ENCODE measurements around the gene LCE1E. TPM values are rescaled to one million over a fixed set of nuclear protein-coding genes. Genes with fewer than 3 reads are reported as not detected.

The LCE1E gene
- total RNA-seq, 2 donors from 2014 or later = not detected

GRCh38 chr1:152756872-152757271, 29.2 kb upstream of the LCE1E start:
- ATAC-seq (ENCODE audit: insufficient number of reproducible peaks, low FRiP score, low read depth) (no peak), DNase-seq (ENCODE audit: low spot score) (no peak)
- H3K27ac ChIP-seq = no peak overlapping the region
- TF ChIP-seq, protein P1, sequence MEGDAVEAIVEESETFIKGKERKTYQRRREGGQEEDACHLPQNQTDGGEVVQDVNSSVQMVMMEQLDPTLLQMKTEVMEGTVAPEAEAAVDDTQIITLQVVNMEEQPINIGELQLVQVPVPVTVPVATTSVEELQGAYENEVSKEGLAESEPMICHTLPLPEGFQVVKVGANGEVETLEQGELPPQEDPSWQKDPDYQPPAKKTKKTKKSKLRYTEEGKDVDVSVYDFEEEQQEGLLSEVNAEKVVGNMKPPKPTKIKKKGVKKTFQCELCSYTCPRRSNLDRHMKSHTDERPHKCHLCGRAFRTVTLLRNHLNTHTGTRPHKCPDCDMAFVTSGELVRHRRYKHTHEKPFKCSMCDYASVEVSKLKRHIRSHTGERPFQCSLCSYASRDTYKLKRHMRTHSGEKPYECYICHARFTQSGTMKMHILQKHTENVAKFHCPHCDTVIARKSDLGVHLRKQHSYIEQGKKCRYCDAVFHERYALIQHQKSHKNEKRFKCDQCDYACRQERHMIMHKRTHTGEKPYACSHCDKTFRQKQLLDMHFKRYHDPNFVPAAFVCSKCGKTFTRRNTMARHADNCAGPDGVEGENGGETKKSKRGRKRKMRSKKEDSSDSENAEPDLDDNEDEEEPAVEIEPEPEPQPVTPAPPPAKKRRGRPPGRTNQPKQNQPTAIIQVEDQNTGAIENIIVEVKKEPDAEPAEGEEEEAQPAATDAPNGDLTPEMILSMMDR (IDR thresholded peaks at IDR 0.05) = no peak
- no peaks in the 10 kb centered on the region for H3K27me3 ChIP-seq (replicated peaks; ENCODE audit: insufficient read depth)
- no peaks in the 10 kb centered on the region for H3K36me3 ChIP-seq
- no peaks in the 10 kb centered on the region for H3K9me3 ChIP-seq
- H3K4me3 ChIP-seq = no peak overlapping the region
- H3K4me1 ChIP-seq (ENCODE audit: control insufficient read depth in 1 of 2, low read depth in 2 of 2) = no peaks in the 10 kb centered on the region

DNA sequence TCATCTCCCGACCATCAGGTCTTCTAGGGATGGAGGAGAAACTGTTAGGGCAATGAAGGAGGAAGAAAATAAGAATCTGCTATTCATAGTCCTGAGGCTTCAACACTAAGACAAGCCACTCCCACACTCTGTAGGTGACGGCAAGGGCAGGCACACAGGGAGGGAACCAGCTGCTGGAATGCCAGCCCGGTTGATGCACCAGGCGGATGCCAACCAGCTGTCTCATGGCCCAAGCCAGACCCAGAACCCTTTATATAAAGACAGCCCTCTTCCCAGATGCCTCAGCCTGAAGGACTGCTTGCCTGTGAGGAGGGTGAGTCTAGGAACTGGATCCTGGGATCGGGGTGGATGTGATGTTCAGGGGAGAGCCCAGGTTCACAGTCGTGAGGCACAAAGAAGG, 28.3 kb upstream of the LCE1E start, which contains the start of gene KPRP:
Gene KPRP (plus strand): TSS at position 279 of the 400 bp plus-strand sequence. CDS start 1,564 bp downstream, outside the sequence.
- H3K9me3 ChIP-seq = no peaks in the 10 kb centered on the region
- TF ChIP-seq, protein P1 (IDR thresholded peaks at IDR 0.05) = no peak
- H3K27me3 ChIP-seq (replicated peaks; ENCODE audit: insufficient read depth) = no peaks in the 10 kb centered on the region
- H3K4me1 ChIP-seq (ENCODE audit: control insufficient read depth in 1 of 2, low read depth in 2 of 2) = no peaks in the 10 kb centered on the region
- H3K4me3 ChIP-seq = no peak within 1 kb of the TSS
- ATAC-seq (ENCODE audit: insufficient number of reproducible peaks, low FRiP score, low read depth) (no peak), DNase-seq (ENCODE audit: low spot score) (no peak)
- no peaks in the 10 kb centered on the region for H3K36me3 ChIP-seq
- H3K27ac ChIP-seq = no peak within 1 kb of the TSS

DNA sequence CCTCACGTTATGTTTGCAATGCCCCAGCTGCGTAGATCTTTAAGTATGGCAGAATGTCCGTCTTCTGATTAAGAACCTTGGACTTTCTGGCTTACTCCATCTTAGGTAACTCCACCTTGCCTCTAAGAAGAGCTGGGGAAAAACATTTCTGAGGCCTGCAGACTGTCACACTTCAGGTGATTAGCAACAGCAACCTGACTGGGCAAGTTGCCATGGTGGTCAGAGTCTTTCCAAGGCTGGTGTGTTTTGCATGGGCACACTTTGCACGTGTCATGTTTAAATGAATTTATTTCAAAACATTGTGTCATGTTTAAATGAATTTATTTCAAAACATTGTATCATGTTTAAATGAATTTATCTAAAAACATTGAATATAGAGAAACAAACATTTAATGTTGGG, 27.4 kb upstream of the LCE1E start:
- Histone ChIP-seq H3K9me3 (no peaks in the 10 kb centered on the region), H3K27ac (no peak overlapping the region), H3K27me3 (replicated peaks; ENCODE audit: insufficient read depth) (no peaks in the 10 kb centered on the region), H3K4me1 (ENCODE audit: control insufficient read depth in 1 of 2, low read depth in 2 of 2) (no peaks in the 10 kb centered on the region), H3K36me3 (no peaks in the 10 kb centered on the region), H3K4me3 (no peak overlapping the region)
- TF ChIP-seq, protein P1 (IDR thresholded peaks at IDR 0.05) = no peak
- ATAC-seq (ENCODE audit: insufficient number of reproducible peaks, low FRiP score, low read depth) = no peak
- no peak for DNase-seq (ENCODE audit: low spot score)

DNA sequence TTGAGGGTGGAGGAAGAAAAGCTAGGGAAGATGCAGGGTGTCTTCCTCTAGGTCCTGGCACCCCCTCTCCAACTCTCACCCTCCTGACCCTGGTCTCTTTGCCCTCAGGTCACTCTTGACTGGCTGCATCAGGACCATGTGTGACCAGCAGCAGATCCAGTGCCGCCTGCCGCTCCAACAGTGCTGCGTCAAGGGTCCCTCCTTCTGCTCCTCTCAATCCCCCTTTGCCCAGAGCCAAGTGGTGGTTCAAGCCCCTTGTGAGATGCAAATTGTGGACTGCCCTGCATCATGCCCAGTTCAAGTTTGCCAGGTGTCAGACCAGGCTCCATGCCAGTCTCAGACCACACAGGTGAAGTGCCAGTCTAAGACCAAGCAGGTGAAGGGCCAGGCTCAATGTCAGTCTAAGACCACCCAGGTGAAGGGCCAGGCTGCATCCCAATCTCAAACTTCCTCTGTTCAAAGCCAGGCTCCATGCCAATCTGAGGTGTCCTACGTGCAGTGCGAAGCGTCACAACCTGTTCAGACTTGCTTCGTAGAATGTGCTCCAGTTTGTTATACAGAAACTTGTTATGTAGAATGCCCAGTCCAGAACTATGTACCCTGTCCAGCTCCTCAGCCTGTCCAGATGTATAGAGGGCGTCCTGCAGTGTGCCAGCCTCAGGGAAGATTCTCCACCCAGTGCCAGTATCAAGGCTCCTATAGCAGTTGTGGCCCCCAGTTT, 26.4 kb upstream of the LCE1E start:
- ATAC-seq (ENCODE audit: insufficient number of reproducible peaks, low FRiP score, low read depth) = no peak
- no peak for DNase-seq (ENCODE audit: low spot score)
- no peak overlapping the region for H3K27ac ChIP-seq
- no peaks in the 10 kb centered on the region for H3K36me3 ChIP-seq
- TF ChIP-seq, protein P1 (IDR thresholded peaks at IDR 0.05) = no peak
- H3K4me1 ChIP-seq (ENCODE audit: control insufficient read depth in 1 of 2, low read depth in 2 of 2) = no peaks in the 10 kb centered on the region
- H3K27me3 ChIP-seq (replicated peaks; ENCODE audit: insufficient read depth) = no peaks in the 10 kb centered on the region
- H3K4me3 ChIP-seq = no peak overlapping the region
- no peaks in the 10 kb centered on the region for H3K9me3 ChIP-seq

- ATAC-seq (ENCODE audit: insufficient number of reproducible peaks, low FRiP score, low read depth) = no peak
- H3K9me3 ChIP-seq = no peaks in the 10 kb centered on the region
- H3K27ac ChIP-seq = no peak overlapping the region
- H3K4me3 ChIP-seq = no peak overlapping the region
- no peaks in the 10 kb centered on the region for H3K27me3 ChIP-seq (replicated peaks; ENCODE audit: insufficient read depth)
- TF ChIP-seq, protein P1 (IDR thresholded peaks at IDR 0.05) = no peak
- no peak for DNase-seq (ENCODE audit: low spot score)
- H3K4me1 ChIP-seq (ENCODE audit: control insufficient read depth in 1 of 2, low read depth in 2 of 2) = no peaks in the 10 kb centered on the region
- H3K36me3 ChIP-seq = no peaks in the 10 kb centered on the region
These were observed 25.4 kb upstream of the LCE1E start for GRCh38 chr1:152760551-152761190.
